Heart right ventricle (tissue), 16 donors: ENCODE measurements around the gene GLYR1. TPM values are rescaled to one million over a fixed set of nuclear protein-coding genes. Genes with fewer than 3 reads are reported as not detected.
A peak's percentile ranks its signal among the peaks of the same experiment; 100 is the strongest.

Experiments used
- ATAC-seq, 8 donors: fragments of 200-7000 bp; cut with Tn5 transposase; one replicate each; pipeline ENCODE4 v1.9.1; 2020; ENCODE audit warnings: mild to moderate bottlenecking in 8 of 8, moderate library complexity in 8 of 8, moderate number of reproducible peaks in 1 of 8
- DNase-seq, 2 donors: peaks; one replicate each; pipeline ENCODE4 v3.0.0-alpha.2; 2020
- H3K27ac ChIP-seq, 10 donors: fragments of 200-600 bp; sonication (generic) in 2 of 10; one replicate each; pipeline versions ENCODE4 v1.5.0 to v1.8.0; 2020 to 2022; ENCODE audit warnings: mild to moderate bottlenecking in 3 of 10
- H3K27me3 ChIP-seq, 7 donors: fragments of 200-600 bp; one replicate each; pipeline ENCODE4 v1.8.0; 2021 to 2022; ENCODE audit warnings: mild to moderate bottlenecking in 2 of 7
- H3K36me3 ChIP-seq, 9 donors: fragments of 200-600 bp; sonication (generic) in 1 of 9; one replicate each; pipeline versions ENCODE4 v1.5.0 to v1.8.0; 2020 to 2022; ENCODE audit warnings: mild to moderate bottlenecking in 2 of 9
- H3K4me1 ChIP-seq, 9 donors: fragments of 200-600 bp; sonication (generic) in 1 of 9; one replicate each; pipeline versions ENCODE4 v1.5.0 to v1.8.0; 2020 to 2022; ENCODE audit warnings: mild to moderate bottlenecking in 4 of 9
- H3K4me3 ChIP-seq, 10 donors: fragments of 200-600 bp; sonication (generic) in 2 of 10; one replicate each; pipeline versions ENCODE4 v1.5.0 to v1.8.0; 2020 to 2022; ENCODE audit warnings: mild to moderate bottlenecking in 7 of 10, moderate library complexity in 2 of 10
- H3K9me3 ChIP-seq, 11 donors: fragments of 200-600 bp in 10 of 11; sonication (generic) in 2 of 11; one replicate each; pipeline versions ENCODE4 v1.5.0 to v1.8.0; 2013 to 2022; ENCODE audit warnings: mild to moderate bottlenecking in 2 of 11, control low read depth in 1 of 11, moderate library complexity in 1 of 11
- WGBS, 2 donors: extraction: QIAGEN DNeasy Blood & Tissue Kit; methylation state at CpG; one replicate each; pipeline ENCODE4 v1.1.7; 2013; ENCODE audit warnings: inconsistent platforms in 1 of 2; 5-methylcytosine and 5-hydroxymethylcytosine counted together
- intact Hi-C, 10 donors: fragments of 100-400 bp; cut with DNase I; formaldehyde crosslinking; loops; one replicate each; pipeline versions ENCODE4 v1.11.1 to v1.14.2; 2022
- polyA plus RNA-seq, 2 donors: library from polyadenylated mRNA; stranded (reverse); fragments of 200-250 nt; gene quantifications; one replicate each; pipeline ENCODE4 v1.2.3, GENCODE V29; 2013
- total RNA-seq, 10 donors: library from RNA; stranded (reverse); fragmentation: NEBNext Ultra II Directional in 3 of 10; extraction: Animal tissue kit (Norgen Biotek cat#: 25700) in 3 of 10; gene quantifications; one replicate each; pipeline versions ENCODE4 v1.2.1 to v1.2.4, GENCODE V29; 2021 to 2023
- TF ChIP-seq, protein P1 (sequence below), 9 donors: fragments of 200-600 bp; sonication (generic) in 2 of 9; IDR thresholded peaks; one replicate each; pipeline versions ENCODE4 v1.5.0 to v1.8.0; 2021 to 2022; ENCODE audit warnings: antibody characterized with exemption in 9 of 9, mild to moderate bottlenecking in 5 of 9, moderate library complexity in 1 of 9
- donor health status: Arrhythmogenic right ventricular cardiomyopathy.
- donor health status: ischemic (EF 13 %, LVEDD 7.1; RV severe dilation, severe dysfunction).
- donor health status: healthy with polysubstance abuse.
- donor health status: DM: no; HTN: yes; CAD: no.
- donor health status: DM: no; HTN: no; CAD: no.
- donor health status: ischemic (EF 25% LVEDD 6.9; RV normal size, moderate dysfunction).
- donor health status: ischemic (EF 25% LVEDD 5.7; RV mildly dilated, moderate dysfunction).
- donor health status: healthy.
- donor health status: DM: yes; HTN: yes; CAD: no.
- donor health status: Ischemic cardiomyopathy.
- donor health status: ischemic (EF 35%, LVEDD 5.7; RV mildly dilated, moderate dysfunction).
- donor health status: nonischemic (EF 11% LVEDD 7.7; RV severe dilation, severe dysfunction).
- donor health status: DM: yes; HTN: yes; CAD: no.
- donor health status: PGD.
- donor health status: ischemic (EF 29% LVEDD 5.4; RV normal size, mild dysfunction).
- donor health status: nonischemic (EF 23%, LVEDD 6.1; RV moderate dilation, normal function).

Gene GLYR1
- total and polyA plus RNA-seq, 12 donors = 36.5 to 105 (median 73.3) TPM

DNA sequence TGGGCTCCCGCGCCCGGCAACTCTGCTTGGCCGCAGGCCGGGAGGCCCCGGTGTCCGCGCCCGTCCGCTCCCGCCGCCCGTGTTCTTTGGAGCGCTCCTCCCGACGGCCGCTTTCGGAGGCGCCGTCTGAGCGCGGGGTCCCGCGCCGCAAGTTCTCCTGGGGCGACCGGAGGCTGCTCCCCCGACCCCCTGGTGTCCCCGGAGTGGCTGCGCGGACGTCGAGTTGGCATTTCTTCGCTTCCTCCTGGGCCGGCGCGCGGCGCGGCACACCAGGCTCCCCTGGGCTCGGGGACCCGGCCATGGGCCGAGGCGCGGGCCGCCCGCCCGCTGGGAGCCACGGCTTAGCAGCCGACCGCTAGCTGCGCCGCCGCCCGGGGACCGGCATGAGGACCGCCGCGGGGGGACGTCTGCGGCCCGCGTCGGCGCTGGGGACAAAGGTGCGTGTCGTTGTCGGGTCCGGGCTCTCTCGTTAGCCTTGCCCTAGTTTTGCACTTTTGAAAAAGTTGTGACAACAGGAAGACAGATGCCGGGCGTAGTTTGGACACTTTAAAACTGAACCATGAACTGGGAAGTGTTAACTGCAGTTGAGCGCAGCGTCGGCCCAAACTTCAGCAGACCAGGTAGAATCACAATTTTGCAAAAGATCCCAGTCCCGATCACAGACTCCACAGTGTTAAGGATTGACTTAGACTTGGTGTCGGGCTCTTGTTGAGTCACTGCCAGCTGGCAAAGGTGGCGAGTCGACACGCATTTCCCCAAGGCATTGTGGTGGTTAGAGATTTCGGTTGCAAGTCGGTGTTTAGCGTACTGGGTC, 893 bp upstream of the GLYR1 start:
- H3K27me3 ChIP-seq = no peaks in the 10 kb centered on the region
- 0% methylated on average over 83 of the region's 83 CpGs for WGBS, 2 donors
- peak overlapping the region; percentile 49 to 99 (median 96) for H3K27ac ChIP-seq
- ATAC-seq = peak in 6 of 8 donors; percentile 10 to 37 (median 21)
- peaks cover 19 to 74% (median 65%) of the 10 kb centered on the region in 9 donors for H3K4me1 ChIP-seq
- no peaks in the 10 kb centered on the region for H3K9me3 ChIP-seq
- H3K36me3 ChIP-seq = peaks cover 0 to 42% (median 20%) of the 10 kb centered on the region in 9 donors
- TF ChIP-seq, protein P1, sequence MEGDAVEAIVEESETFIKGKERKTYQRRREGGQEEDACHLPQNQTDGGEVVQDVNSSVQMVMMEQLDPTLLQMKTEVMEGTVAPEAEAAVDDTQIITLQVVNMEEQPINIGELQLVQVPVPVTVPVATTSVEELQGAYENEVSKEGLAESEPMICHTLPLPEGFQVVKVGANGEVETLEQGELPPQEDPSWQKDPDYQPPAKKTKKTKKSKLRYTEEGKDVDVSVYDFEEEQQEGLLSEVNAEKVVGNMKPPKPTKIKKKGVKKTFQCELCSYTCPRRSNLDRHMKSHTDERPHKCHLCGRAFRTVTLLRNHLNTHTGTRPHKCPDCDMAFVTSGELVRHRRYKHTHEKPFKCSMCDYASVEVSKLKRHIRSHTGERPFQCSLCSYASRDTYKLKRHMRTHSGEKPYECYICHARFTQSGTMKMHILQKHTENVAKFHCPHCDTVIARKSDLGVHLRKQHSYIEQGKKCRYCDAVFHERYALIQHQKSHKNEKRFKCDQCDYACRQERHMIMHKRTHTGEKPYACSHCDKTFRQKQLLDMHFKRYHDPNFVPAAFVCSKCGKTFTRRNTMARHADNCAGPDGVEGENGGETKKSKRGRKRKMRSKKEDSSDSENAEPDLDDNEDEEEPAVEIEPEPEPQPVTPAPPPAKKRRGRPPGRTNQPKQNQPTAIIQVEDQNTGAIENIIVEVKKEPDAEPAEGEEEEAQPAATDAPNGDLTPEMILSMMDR (IDR thresholded peaks at IDR 0.05) = peak in 2 of 9 donors; percentile 8 to 9
- intact Hi-C loops = loop anchor here in 5 of 10 donors (2.0 to 5.0 kb wide), 5 partner anchors 41 to 109 kb away; partner anchors contain the start of genes SEC14L5 (in 4 of the 5), ROGDI (in 3 of the 5) and PPL (in 1 of the 5)
- peak; percentile 57 to 61 for DNase-seq
- H3K4me3 ChIP-seq = peak overlapping the region; percentile 80 to 100 (median 96)

DNA sequence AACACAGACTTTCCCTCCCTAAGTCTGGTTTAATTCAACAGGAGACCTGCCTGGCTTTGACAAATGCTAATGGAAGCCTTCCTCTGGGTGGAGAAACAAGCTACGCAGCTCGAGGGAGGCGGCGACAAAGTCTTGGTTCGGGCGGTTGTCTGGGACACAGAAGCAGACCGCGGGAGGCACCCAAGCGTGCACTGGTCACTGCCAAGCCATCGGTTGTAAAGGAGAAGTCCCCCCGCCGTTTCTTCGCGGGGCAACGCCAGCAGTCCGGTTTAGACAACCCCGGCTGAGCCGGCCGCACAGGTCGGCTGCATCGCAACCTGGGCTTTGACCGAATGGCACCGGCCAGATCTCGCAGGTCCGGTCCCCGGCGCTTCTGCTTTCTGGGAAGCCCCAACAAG, 586 bp downstream of the GLYR1 start:
- intact Hi-C loops = loop anchor here in 5 of 10 donors (2.0 to 5.0 kb wide), 5 partner anchors 39 to 111 kb away; partner anchors contain the start of genes SEC14L5 (in 4 of the 5), ROGDI (in 3 of the 5) and PPL (in 1 of the 5)
- Histone ChIP-seq H3K9me3 (no peaks in the 10 kb centered on the region), H3K27me3 (no peaks in the 10 kb centered on the region), H3K4me3 (peak overlapping the region; percentile 80 to 100 (median 96)), H3K36me3 (peaks cover 0 to 53% (median 32%) of the 10 kb centered on the region in 9 donors), H3K4me1 (peaks cover 15 to 59% (median 50%) of the 10 kb centered on the region in 9 donors), H3K27ac (peak overlapping the region; percentile 85 to 99 (median 96))
- peak; percentile 14 to 66 (median 56) for ATAC-seq
- DNase-seq = peak; percentile 44 to 63
- WGBS, 2 donors = 0 to 1% methylated on average over 27 of the region's 27 CpGs
- TF ChIP-seq, protein P1 (IDR thresholded peaks at IDR 0.05) = no peak

DNA sequence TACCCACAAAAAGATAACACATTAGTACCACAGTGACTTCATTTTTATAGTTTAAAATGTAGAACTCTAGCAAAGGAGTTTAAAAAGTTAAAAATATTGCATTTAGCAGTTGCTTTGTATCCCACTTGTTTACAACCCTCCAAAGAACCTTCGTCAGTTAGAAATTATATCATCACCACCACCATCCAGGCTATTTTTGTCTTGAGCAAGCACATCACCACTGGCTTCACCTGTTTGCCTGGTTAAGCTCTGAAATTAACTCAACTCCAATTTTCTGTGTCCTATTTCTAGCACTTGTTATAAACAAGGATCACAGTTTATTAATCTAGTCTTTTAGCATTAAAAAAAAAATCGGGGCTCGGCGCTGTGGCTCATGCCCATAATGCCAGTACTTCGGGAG, 6.1 kb downstream of the GLYR1 start:
- DNase-seq (no peak), ATAC-seq (no peak)
- Histone ChIP-seq H3K4me1 (peaks cover 3 to 36% (median 24%) of the 10 kb centered on the region in 9 donors), H3K27ac (peak overlapping the region in 2 of 10 donors; percentile 3 to 37), H3K36me3 (peaks cover 0 to 99% (median 77%) of the 10 kb centered on the region in 9 donors), H3K9me3 (no peaks in the 10 kb centered on the region), H3K4me3 (no peak overlapping the region), H3K27me3 (no peaks in the 10 kb centered on the region)
- TF ChIP-seq, protein P1 (IDR thresholded peaks at IDR 0.05) = no peak
- 75 to 80% methylated on average over 5 of the region's 5 CpGs for WGBS, 2 donors
- intact Hi-C loops = no loop called here

DNA sequence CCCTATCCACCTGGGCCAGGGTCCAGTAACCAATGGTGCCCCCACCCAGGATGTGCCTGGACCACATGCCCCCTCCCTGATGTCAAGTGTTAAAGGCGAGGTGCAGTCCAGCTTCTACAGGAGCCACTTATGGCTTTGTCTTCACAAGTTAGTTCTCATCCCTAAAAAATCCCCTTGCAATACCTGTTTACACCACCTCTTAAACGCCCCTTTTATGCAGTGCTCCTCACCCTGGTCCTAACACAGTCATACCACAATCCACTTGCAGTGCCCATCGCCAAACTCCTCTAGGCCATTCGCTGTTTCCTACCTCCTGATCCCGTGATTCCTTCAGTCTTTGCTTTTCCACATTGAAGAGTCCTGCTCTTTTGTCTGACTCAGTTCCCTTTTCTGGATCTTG, 7.1 kb downstream of the GLYR1 start:
- H3K9me3 ChIP-seq = no peaks in the 10 kb centered on the region
- intact Hi-C loops = no loop called here
- H3K4me3 ChIP-seq = no peak overlapping the region
- TF ChIP-seq, protein P1 (IDR thresholded peaks at IDR 0.05) = no peak
- no peak for ATAC-seq
- H3K27ac ChIP-seq = no peak overlapping the region
- peaks cover 0 to 100% (median 77%) of the 10 kb centered on the region in 9 donors for H3K36me3 ChIP-seq
- 88 to 90% methylated on average over 5 of the region's 5 CpGs for WGBS, 2 donors
- no peak for DNase-seq
- peaks cover 0 to 28% (median 14%) of the 10 kb centered on the region in 9 donors for H3K4me1 ChIP-seq
- H3K27me3 ChIP-seq = no peaks in the 10 kb centered on the region
